DMS53 treated with DMSO at 0.1 percent for 48 hours (cell line): ENCODE results near the gene AGMO.

Experiments
- DNase-seq: peaks from one replicate; lab custom pipeline; 2025; ENCODE audit not compliant: unreplicated experiment; lab: John Stamatoyannopoulos, UW

AGMO gene

GRCh38 chr7:15561835-15562234, at the start of gene AGMO:
Gene AGMO (minus strand): TSS chr7:15562015.
- no peak for DNase-seq

GRCh38 chr7:15610503-15610902, 48.7 kb upstream of the AGMO start:
- DNase-seq = no peak

DNA sequence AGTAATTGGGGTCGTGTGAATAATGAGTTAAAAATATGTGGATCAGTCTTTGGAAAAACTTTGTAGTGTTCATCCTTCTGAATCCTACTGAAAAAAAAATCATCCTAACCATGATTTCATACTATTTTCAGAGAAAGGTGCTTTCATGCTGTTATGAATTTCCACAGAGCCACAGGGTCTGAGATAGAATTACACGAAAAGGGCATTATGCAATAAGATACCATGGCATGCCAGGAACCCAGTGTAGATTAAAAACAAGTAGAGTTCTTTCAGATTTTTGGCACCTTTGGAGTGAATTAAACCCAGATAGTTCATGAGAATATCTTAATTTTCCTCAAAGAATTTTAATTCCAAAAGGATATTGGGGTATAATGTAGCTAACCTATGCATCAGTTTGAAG, 47.5 kb upstream of the AGMO start:
- DNase-seq = no peak

DNA sequence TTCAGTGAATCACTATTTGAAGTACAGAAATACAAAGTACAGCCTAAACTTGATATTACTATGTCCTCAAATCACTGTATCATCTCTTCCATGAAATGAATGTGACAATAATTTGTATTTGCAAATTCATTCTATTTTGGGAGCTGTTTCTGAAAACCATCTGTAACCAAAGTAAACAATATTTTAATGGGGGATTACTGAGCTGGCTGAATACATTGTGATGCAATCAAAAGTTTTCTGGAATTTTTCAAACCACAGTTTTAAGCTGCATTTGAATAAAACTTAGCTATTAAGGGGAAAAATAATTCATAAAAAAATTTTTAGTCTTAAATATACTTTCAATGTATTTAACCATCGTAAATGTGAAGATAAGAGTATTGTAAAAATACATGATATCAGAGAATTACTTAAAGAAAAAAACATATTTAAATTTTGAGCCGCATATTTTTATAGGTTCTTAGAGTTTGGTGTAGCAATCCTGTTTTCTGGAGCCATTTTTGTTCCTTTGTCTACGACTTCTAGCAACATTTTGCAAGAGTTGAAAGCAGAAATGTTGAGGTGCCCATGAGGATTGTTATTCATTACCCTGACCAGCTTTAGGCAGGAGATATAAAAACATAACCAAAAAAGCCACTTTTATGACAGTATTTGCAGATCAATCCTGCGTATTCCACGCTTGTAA, 45.9 kb upstream of the AGMO start:
- DNase-seq = no peak

GRCh38 chr7:15606561-15606960, 44.7 kb upstream of the AGMO start:
- DNase-seq = no peak

DNA sequence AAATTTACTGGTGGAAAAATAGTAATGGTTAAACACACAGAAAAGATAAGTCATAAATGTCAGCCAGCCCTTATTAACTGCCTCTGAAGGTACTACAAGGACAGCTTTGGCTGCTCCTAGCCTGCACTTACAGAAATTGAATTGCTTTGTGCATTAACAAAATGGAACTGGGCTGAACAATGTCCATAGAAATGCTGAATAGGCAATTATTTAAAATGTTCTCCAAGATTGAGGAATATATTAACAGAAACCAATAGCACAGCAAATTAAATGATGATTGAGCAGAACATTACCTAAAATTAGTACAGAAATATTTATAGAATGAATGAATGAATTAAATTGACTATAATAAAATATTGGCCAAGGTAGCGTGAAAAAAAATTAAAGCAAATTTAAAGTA, 42.4 kb upstream of the AGMO start:
- no peak for DNase-seq

DNA sequence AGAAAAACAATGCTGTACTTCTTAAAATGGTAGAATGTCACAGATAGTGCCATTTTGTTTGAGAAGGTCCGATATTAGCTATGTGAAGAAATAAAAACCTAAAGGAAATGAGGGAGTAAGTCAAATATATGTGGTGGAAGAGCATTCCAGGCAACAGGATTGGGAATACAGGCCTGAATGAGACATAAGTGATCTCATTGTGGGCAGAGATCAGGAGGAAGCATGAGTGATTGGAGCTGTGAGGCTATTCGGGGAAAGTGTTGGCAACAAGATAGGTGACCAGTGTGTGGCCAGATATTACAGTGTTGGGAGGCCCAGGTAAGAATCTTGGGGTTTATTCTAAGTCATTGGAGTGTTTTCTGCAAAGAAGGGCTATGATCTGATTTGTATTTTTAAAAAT, 41.3 kb upstream of the AGMO start:
- no peak for DNase-seq

DNA sequence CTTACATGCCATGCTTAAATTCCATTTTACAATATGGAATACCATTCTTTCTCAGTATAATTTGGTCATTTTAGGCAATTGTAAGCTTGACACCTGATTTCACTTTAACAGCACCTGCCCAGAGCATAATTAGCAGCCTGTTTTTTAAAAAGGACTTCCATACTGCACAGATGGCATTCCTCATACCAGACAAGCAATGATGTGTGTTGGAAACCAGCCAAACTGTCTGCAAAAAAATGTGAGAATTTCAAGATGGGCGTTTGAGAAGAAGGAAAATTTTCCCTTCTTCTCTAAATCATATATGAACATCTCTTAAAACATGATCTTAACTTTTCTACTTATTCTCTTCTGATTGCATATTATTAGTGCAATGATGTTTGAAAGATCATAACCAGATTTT, 40.4 kb upstream of the AGMO start:
- DNase-seq = no peak

DNA sequence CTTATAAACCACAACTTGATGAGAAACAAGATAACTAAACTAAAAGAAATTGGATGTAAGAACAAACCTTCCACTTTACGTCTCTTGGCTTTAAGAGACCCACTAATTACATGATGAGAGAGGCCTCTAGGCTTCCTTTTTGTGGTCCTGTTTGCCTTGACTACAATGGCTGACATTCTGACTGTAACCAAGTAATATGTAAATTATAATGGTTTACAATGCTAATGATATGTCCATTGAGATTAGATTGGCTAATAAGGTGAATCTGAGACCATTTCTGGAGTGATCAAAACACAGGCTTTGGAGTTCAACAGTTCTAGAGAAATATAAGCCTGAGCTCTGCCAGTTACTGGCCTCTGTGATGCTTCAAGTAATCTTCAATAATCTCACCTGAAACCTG, 39.4 kb upstream of the AGMO start:
- DNase-seq = no peak

DNA sequence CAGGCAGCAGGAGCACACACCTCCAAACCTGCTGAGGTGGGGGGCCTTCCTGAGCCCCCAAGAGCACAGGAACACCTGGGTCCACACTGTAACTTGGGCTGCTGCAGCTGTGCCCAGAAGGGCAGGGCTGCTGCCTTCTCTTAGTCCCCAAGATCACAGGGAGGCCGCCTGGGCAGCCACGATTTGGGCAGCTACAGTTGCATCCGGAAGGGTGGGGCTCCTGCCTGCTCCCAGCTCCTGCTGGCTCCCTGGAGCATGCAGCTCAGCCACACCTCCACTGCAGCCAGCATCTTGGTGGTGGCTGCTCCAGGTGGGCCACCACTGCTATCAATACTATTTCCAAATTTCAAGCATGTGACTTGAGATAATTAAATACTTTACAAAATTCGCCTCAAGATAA, 38.5 kb upstream of the AGMO start:
- no peak for DNase-seq

- no peak for DNase-seq
Observed at GRCh38 chr7:15594461-15594860, 32.6 kb upstream of the AGMO start.

DNA sequence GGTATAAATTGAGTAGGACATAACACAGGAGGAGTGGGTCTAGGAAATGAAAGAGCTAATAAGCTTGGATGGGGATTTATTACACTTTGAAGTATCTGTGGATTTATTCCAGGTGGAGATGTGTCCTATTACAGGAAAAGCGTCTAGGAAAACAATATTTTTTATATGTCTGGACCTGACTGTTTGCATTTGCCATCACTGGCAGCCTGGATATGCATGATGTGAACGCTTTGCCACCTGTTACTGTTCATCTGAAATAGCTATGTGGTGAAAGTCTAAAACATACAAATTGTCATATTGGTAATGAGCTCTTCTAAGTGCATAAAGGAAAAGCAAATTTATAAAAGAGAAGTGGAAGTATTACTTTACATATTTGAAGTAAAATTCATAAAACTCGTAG, 31.6 kb upstream of the AGMO start:
- no peak for DNase-seq

GRCh38 chr7:15586266-15586665, 24.5 kb upstream of the AGMO start:
- no peak for DNase-seq

DNA sequence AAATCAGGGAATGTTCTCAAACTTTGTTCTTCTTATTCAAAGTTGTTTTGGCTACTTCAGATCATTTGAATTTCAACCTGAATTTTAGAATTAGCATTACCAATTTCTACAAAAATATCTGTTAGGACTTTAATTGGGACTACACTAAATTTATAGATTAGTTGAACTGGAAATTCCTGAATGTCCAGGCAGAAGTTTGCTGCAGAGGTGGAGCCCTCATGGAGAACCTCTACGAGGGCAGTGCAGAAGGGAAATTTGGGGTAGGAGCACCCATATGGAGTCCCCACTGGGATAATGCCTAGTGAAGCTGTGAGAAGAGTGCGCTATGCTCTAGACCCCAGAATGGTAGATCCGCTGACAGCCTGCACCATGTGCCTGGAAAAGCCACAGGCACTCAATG, 22.8 kb upstream of the AGMO start:
- DNase-seq = no peak

GRCh38 chr7:15582773-15583172, 21.0 kb upstream of the AGMO start:
- no peak for DNase-seq

DNA sequence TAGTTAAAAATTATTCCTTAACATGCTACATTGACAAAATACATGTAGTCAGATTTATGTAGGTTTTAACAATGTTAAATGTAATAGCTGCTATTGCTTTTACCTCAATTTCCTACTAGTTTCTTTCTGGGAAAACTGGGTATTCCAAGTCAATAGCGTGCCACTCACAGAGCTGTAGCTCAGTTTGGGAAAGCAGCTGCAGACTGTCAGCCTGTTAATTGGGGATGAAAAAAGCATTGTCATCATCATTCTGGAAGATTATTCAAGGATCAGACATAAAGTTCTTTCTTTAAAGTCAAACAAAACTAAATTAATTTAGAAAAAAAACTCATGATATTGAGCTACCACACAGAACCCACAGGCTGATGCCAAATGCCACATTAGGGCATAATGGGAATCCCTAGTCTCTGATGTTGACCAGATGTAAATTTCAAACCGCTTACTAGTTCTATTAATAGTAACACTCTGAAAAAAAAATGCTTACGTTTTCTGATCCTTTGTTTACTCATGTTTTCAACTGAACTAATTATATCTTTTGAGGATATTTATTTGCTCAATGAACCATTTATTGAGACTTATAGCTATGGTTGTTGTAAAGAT, 19.6 kb upstream of the AGMO start:
- DNase-seq = no peak

GRCh38 chr7:15580604-15581351, 19.0 kb upstream of the AGMO start:
- no peak for DNase-seq

- no peak for DNase-seq
Observed at GRCh38 chr7:15577600-15577999, 15.8 kb upstream of the AGMO start.

GRCh38 chr7:15571301-15571878, 9.6 kb upstream of the AGMO start:
- DNase-seq = no peak

GRCh38 chr7:15567652-15568051, 5.8 kb upstream of the AGMO start:
- DNase-seq = no peak

DNA sequence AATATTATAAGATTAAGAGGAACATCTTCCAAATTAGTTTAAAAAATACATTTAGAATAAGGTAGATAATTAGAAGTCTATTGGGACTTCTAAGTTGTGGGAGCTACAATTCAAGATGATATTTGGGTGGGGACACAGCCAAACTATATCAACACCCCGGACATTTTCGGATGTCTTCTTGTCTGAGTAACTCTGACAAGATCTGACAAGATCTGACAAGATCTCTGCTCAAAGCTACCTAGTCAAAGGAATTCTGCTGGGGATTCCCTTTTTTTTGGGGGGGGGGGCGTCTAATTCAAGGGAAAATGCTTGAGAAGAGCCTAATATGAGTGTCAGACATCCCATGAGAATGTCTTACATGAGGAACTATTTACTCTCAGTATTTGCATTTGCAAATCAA, 5.2 kb upstream of the AGMO start:
- DNase-seq = no peak

DNA sequence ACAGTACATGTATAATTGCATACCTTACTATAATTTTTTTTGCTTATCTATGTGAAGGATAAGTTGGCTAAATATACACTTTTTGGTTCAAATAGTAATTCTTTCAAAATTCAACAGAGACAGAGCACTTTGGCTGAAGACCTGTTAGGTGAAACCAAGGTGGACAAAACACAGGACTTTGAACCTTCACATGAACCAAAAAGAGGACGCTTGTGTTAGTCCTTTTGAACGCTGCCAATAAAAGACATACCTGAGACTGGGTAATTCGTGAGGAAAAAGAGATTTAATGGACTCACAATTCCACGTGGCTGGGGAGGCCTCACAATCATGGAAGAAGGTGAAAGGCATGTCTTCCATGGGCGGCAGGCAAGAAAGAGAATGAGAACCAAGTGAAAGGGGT, 4.7 kb upstream of the AGMO start:
- DNase-seq = no peak
